IPS-18a (cell line): ENCODE measurements around the gene MEF2B.
A peak's percentile ranks its signal among the peaks of the same experiment; 100 is the strongest.
"Not testable (repeated sequence)": the region's sequence is repeated elsewhere in the genome, so short reads cannot be mapped to it uniquely, and the experiment has no call there.

Source experiments
- H3K27ac ChIP-seq: one replicate; pipeline ENCODE4 v1.5.1; 2013; ENCODE audit warnings: low read length
- H3K27me3 ChIP-seq: one replicate; pipeline ENCODE4 v1.6.1; 2013; ENCODE audit warnings: mild to moderate bottlenecking, low read length; ENCODE audit not compliant: control insufficient read depth, insufficient read depth
- H3K36me3 ChIP-seq: one replicate; pipeline ENCODE4 v1.6.1; 2013; ENCODE audit warnings: low read depth, low read length; ENCODE audit not compliant: control insufficient read depth
- H3K4me1 ChIP-seq: one replicate; pipeline ENCODE4 v1.6.1; 2013; ENCODE audit warnings: low read depth, low read length; ENCODE audit not compliant: control insufficient read depth
- H3K4me3 ChIP-seq: one replicate; pipeline ENCODE4 v1.5.1; 2013; ENCODE audit warnings: low read length
- H3K9ac ChIP-seq: one replicate; pipeline ENCODE4 v1.6.1; 2013; ENCODE audit warnings: mild to moderate bottlenecking, low read length, moderate library complexity
- H3K9me3 ChIP-seq: one replicate; pipeline ENCODE4 v1.6.1; 2013; ENCODE audit warnings: low read depth, low read length; ENCODE audit not compliant: control insufficient read depth

Gene MEF2B

DNA sequence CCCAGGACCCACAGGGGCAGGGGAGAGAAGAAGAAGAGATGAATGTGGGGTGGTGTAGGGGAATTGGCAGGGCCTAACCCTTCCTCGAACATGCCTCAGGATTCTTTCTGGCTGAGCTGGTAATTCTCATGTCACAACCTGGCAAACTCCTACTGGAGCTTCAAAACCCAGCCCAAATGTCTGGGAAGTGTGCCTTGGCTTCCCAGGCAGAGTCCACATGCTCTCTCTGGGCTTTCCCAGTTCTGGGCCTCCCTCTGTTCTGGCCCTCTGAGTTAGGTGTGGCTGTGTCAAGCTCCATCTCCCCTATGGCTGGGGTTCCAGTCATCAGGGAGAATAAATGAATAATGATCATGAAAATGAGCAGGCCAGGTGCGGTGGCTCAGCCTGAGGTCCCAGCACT is 20.6 kb downstream of the MEF2B start:
- no peak overlapping the region for H3K27ac ChIP-seq
- H3K9ac ChIP-seq = no peak overlapping the region

DNA sequence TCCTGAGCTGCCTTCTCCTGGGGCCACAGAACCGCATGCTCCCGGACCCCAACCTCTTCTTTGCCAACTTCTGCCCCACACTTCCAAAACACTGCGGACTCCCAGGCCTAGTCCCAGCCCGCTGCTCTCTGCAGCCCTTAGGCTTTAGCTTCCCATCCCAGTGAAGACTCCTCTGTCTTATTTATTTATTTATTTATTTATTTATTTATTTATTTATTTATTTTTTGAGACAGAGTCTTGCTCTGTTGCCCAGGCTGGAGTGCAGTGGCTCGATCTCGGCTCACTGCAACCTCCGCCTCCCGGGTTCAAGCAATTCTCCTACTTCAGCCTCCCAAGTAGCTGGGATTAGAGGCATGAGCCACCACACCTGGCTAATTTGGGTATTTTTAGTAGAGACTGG is 21.6 kb downstream of the MEF2B start:
- not testable (repeated sequence) for H3K4me1 ChIP-seq, H3K27me3 ChIP-seq, H3K4me3 ChIP-seq, H3K9ac ChIP-seq, H3K27ac ChIP-seq, H3K36me3 ChIP-seq, H3K9me3 ChIP-seq

More for the DNA sequence above, 20.6 kb downstream of the MEF2B start:
- no peaks in the 10 kb centered on the region for H3K27me3 ChIP-seq
- no peak overlapping the region for H3K4me3 ChIP-seq
- H3K36me3 ChIP-seq = no peaks in the 10 kb centered on the region
- no peaks in the 10 kb centered on the region for H3K4me1 ChIP-seq
- H3K9me3 ChIP-seq = no peaks in the 10 kb centered on the region

DNA sequence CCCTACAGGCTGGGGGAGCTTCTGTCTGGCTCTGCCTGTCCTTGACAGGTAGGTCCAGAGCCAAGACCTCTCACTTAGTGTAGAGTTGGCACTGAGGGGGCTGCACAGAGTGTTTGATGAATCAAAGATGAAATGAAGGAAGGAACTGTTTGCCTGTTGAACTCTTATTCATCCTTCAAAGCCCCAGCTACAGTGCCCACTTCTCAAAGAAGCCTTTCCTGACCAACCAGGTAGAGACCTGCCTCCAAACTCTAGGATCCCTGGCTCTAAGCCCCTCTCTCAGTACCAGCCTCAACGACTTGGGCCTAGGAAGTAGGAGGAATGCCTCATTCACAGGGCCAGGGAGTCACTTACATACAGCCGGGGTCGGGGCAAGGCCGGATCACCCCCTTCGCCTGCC is 22.7 kb downstream of the MEF2B start:
- no peak overlapping the region for H3K4me3 ChIP-seq
- H3K9ac ChIP-seq = no peak overlapping the region
- no peak overlapping the region for H3K27ac ChIP-seq
- no peaks in the 10 kb centered on the region for H3K36me3 ChIP-seq
- no peaks in the 10 kb centered on the region for H3K4me1 ChIP-seq
- no peaks in the 10 kb centered on the region for H3K9me3 ChIP-seq
- H3K27me3 ChIP-seq = no peaks in the 10 kb centered on the region

DNA sequence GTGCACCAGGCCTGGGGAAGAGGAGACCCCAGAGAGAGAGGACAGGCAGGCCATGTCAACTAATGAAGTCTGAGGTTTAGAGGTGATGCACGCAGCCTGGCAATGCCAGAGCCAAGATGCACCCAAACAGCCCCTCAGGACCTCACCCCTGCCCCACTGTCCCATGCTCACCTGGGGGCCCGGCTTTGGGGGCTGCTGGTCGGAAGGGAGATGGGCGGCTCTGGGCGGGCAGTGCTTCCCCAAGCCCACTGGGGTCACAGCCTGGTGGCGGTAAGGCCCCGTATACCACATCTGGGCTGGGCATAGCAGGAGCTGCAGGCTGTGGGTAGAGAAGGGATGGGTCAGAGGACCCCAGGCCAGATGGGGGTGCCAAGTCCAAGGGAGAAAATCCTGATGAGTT is 23.2 kb downstream of the MEF2B start:
- no peaks in the 10 kb centered on the region for H3K36me3 ChIP-seq
- H3K9ac ChIP-seq = no peak overlapping the region
- H3K4me3 ChIP-seq = no peak overlapping the region
- H3K27me3 ChIP-seq = no peaks in the 10 kb centered on the region
- no peaks in the 10 kb centered on the region for H3K9me3 ChIP-seq
- no peak overlapping the region for H3K27ac ChIP-seq
- no peaks in the 10 kb centered on the region for H3K4me1 ChIP-seq

GRCh38 chr19:19145684-19146608 is 24.1 kb downstream of the MEF2B start:
- H3K27me3 ChIP-seq = no peaks in the 10 kb centered on the region
- no peak overlapping the region for H3K4me3 ChIP-seq
- no peaks in the 10 kb centered on the region for H3K9me3 ChIP-seq
- H3K4me1 ChIP-seq = no peaks in the 10 kb centered on the region
- no peak overlapping the region for H3K9ac ChIP-seq
- H3K27ac ChIP-seq = no peak overlapping the region
- no peaks in the 10 kb centered on the region for H3K36me3 ChIP-seq

GRCh38 chr19:19145281-19145680 is 24.8 kb downstream of the MEF2B start:
- no peak overlapping the region for H3K27ac ChIP-seq
- no peaks in the 10 kb centered on the region for H3K27me3 ChIP-seq
- no peaks in the 10 kb centered on the region for H3K4me1 ChIP-seq
- H3K4me3 ChIP-seq = no peak overlapping the region
- no peaks in the 10 kb centered on the region for H3K9me3 ChIP-seq
- no peak overlapping the region for H3K9ac ChIP-seq
- no peaks in the 10 kb centered on the region for H3K36me3 ChIP-seq

GRCh38 chr19:19142347-19142746 is 27.7 kb downstream of the MEF2B start:
- peaks cover 5% of the 10 kb centered on the region for H3K4me1 ChIP-seq
- peaks cover 6% of the 10 kb centered on the region for H3K27me3 ChIP-seq
- H3K9me3 ChIP-seq = no peaks in the 10 kb centered on the region
- no peaks in the 10 kb centered on the region for H3K36me3 ChIP-seq
- H3K9ac ChIP-seq = no peak overlapping the region
- H3K27ac ChIP-seq = no peak overlapping the region
- no peak overlapping the region for H3K4me3 ChIP-seq

GRCh38 chr19:19140476-19140875 is 29.6 kb downstream of the MEF2B start:
- Histone ChIP-seq H3K36me3 (no peaks in the 10 kb centered on the region), H3K9ac (no peak overlapping the region), H3K4me3 (no peak overlapping the region), H3K4me1 (peaks cover 6% of the 10 kb centered on the region), H3K27me3 (peaks cover 10% of the 10 kb centered on the region), H3K27ac (no peak overlapping the region), H3K9me3 (no peaks in the 10 kb centered on the region)

- Histone ChIP-seq H3K36me3 (no peaks in the 10 kb centered on the region), H3K9ac (no peak overlapping the region), H3K27me3 (peaks cover 10% of the 10 kb centered on the region), H3K9me3 (no peaks in the 10 kb centered on the region), H3K27ac (no peak overlapping the region), H3K4me1 (peaks cover 7% of the 10 kb centered on the region), H3K4me3 (no peak overlapping the region)
Measured at GRCh38 chr19:19139876-19140229, 30.2 kb downstream of the MEF2B start.

GRCh38 chr19:19138109-19138981 is 31.7 kb downstream of the MEF2B start, which contains the start of gene TMEM161A:
TMEM161A (minus strand) TSS chr19:19138478; CDS start chr19:19138428, 50 bp downstream.
- no peaks in the 10 kb centered on the region for H3K36me3 ChIP-seq
- peak within 1 kb of the TSS; percentile 53 for H3K9ac ChIP-seq
- H3K4me3 ChIP-seq = peak within 1 kb of the TSS; percentile 74
- peaks cover 12% of the 10 kb centered on the region for H3K4me1 ChIP-seq
- no peak within 1 kb of the TSS for H3K27ac ChIP-seq
- H3K9me3 ChIP-seq = no peaks in the 10 kb centered on the region
- H3K27me3 ChIP-seq = peaks cover 10% of the 10 kb centered on the region

- Histone ChIP-seq H3K27ac (no peak overlapping the region), H3K9ac (peak overlapping the region; percentile 53), H3K27me3 (peaks cover 10% of the 10 kb centered on the region), H3K36me3 (no peaks in the 10 kb centered on the region), H3K4me3 (peak overlapping the region; percentile 74), H3K9me3 (no peaks in the 10 kb centered on the region), H3K4me1 (peaks cover 12% of the 10 kb centered on the region)
Measured at GRCh38 chr19:19137556-19138108, 32.4 kb downstream of the MEF2B start.
